ENCODE measurements around the gene GBGT1.

DNA sequence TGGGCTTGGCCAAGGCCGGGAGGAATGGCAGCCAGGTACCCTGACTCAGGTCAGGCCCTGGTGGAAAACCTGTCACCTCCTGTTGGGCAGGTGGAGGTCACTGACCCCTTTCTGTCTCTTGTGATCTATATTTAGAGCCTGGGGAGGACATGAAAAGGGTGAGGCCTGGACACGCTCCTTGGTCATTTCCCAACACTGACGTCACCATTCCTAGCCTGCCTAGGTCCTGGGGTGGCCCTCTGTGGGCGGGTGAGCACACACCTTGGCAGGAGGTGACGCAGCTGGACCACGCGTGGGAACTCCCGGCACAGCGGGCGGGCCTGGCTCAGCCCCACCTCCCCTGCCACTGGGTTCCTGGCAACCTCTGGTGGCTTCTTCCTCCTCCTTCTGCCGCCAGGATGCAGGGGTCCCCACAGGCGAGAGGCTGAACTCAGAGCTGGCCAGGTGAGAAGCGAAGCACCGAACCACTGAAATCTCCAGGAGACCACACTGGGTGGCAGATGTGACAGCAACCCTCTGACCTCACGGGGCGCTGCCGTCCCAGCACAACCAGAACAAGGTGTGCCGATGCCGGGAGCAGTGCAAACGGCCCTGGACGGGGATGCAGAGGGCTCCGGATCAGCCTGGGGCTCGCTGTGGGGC is 36.3 kb downstream of the GBGT1 start:
- TF ChIP-seq EZH2 (IDR thresholded peaks at IDR 0.05) = no peak
- no peak for TF ChIP-seq POLR2AphosphoS5 (IDR thresholded peaks at IDR 0.05; ENCODE audit: borderline replicate concordance, low read depth, low read length)
- no peak for TF ChIP-seq FOXP2 (optimal IDR thresholded peaks at IDR 0.05; ENCODE audit: control extremely low read depth, extremely low read length, insufficient read depth)
